ENCODE data around the gene DTWD2. TPM values are rescaled to one million over a fixed set of nuclear protein-coding genes. Genes with fewer than 3 reads are reported as not detected.

The DTWD2 gene
- total and polyA plus RNA-seq, 2 of the 4 experiments (the other 2 are of a cell fraction): 1.2 to 1.8 TPM

- no peak for ATAC-seq (ENCODE audit: low read depth)
- in situ Hi-C loops (cut with MboI; ENCODE audit: low sequenced_read_pairs): no loop called here
These were observed 105.0 kb downstream of the DTWD2 start for GRCh38 chr5:118883362-118883761.

More at GRCh38 chr5:118883362-118883761, 105.0 kb downstream of the DTWD2 start:
- H2BK5ac ChIP-seq (ENCODE audit: low read depth, low read length, poor library complexity, severe bottlenecking): no peak overlapping the region
- no peaks in the 10 kb centered on the region for H3K36me3 ChIP-seq (ENCODE audit: control insufficient read depth, insufficient read depth, low read length)
- no peak overlapping the region for H2AK9ac ChIP-seq (replicated peaks; ENCODE audit: low read depth, low read length, poor library complexity)
- no peak overlapping the region for H2BK15ac ChIP-seq (ENCODE audit: low read depth, low read length)
- no CpG with 5 or more reads among the region's 2 CpGs for WGBS, 2 experiments (ENCODE audit: extremely low coverage in 2 of 2, insufficient read length in 1 of 2)
- H2AK5ac ChIP-seq (ENCODE audit: low read depth, low read length): no peak overlapping the region
- H3K4ac ChIP-seq (ENCODE audit: low read depth, low read length): no peak overlapping the region
- H4K5ac ChIP-seq (ENCODE audit: low read depth, low read length): no peak overlapping the region
- no peak overlapping the region for H4K91ac ChIP-seq (ENCODE audit: insufficient read depth, low read depth, low read length)
- H3K4me1 ChIP-seq (ENCODE audit: control insufficient read depth, insufficient read depth, low read length): no peaks in the 10 kb centered on the region
- no peaks in the 10 kb centered on the region for H4K20me1 ChIP-seq (ENCODE audit: insufficient read depth, low read length)
- TF ChIP-seq USF2 (IDR thresholded peaks at IDR 0.05; ENCODE audit: low read depth, low read length): no peak
- no peak for TF ChIP-seq CTCF (conservative IDR thresholded peaks at IDR 0.05; ENCODE audit: low read depth, low read length)
- no peak for TF ChIP-seq FOS (IDR thresholded peaks at IDR 0.05; ENCODE audit: low read depth, low read length)
- TF ChIP-seq MAFK (IDR thresholded peaks at IDR 0.05; ENCODE audit: low read depth, low read length): no peak
- TF ChIP-seq MXI1 (IDR thresholded peaks at IDR 0.05; ENCODE audit: borderline replicate concordance, low read depth, low read length): no peak
- no peak for TF ChIP-seq NFE2L2 (IDR thresholded peaks at IDR 0.05; ENCODE audit: low read depth, low read length)
- no peak for TF ChIP-seq POLR2A (IDR thresholded peaks at IDR 0.05; ENCODE audit: low read depth, low read length)
- TF ChIP-seq CHD1 (IDR thresholded peaks at IDR 0.05; ENCODE audit: low read depth, low read length): no peak
- TF ChIP-seq MAZ (IDR thresholded peaks at IDR 0.05; ENCODE audit: borderline replicate concordance, low read depth, low read length): no peak
- no peak for TF ChIP-seq RAD21 (IDR thresholded peaks at IDR 0.05; ENCODE audit: low read length)
- TF ChIP-seq ELK1 (IDR thresholded peaks at IDR 0.05; ENCODE audit: borderline replicate concordance, low read depth, low read length): no peak
- TF ChIP-seq CEBPB (IDR thresholded peaks at IDR 0.05; ENCODE audit: low read depth, low read length): no peak
- no peak for TF ChIP-seq RFX5 (IDR thresholded peaks at IDR 0.05; ENCODE audit: low read depth, low read length)
- TF ChIP-seq BHLHE40 (IDR thresholded peaks at IDR 0.05; ENCODE audit: low read depth, low read length): no peak
- no peak for TF ChIP-seq SMC3 (IDR thresholded peaks at IDR 0.05; ENCODE audit: low read depth, low read length)
- no peak overlapping the region for H3K9ac ChIP-seq (ENCODE audit: low read depth, low read length)
- intact Hi-C loops (cut with micrococcal nuclease) (no loop called here), dilution Hi-C loops (cut with HindIII; ENCODE audit: low sequenced_read_pairs, unreplicated experiment) (no loop called here)
- H3K79me1 ChIP-seq (ENCODE audit: low read depth in 1 of 2, low read length in 2 of 2): no peaks in the 10 kb centered on the region
- POLR2A ChIA-PET (ENCODE audit: unreplicated experiment): no interaction called here
- H3K9me1 ChIP-seq (ENCODE audit: insufficient read depth, low read length): no peaks in the 10 kb centered on the region
- CTCF ChIA-PET: no interaction called here
- DNase-seq: no peak
- H3K27me3 ChIP-seq (ENCODE audit: control insufficient read depth, insufficient read depth, low read length): no peaks in the 10 kb centered on the region
- no peak overlapping the region for H3K14ac ChIP-seq (replicated peaks; ENCODE audit: low read depth, low read length)
- H3K27ac ChIP-seq (ENCODE audit: insufficient read depth, low read length): no peak overlapping the region
- no peaks in the 10 kb centered on the region for H3K9me3 ChIP-seq (ENCODE audit: control insufficient read depth, insufficient read depth, low read length)
- no peak overlapping the region for H3K23ac ChIP-seq (ENCODE audit: low read depth, low read length)
- no peak overlapping the region for H2AFZ ChIP-seq (replicated peaks; ENCODE audit: low read length, poor library complexity)
- no peak overlapping the region for H3K56ac ChIP-seq (ENCODE audit: extremely low read depth, insufficient read depth, low read length)
- no TSS peak for BruUV-seq (replicated peaks)
- H3K4me3 ChIP-seq (ENCODE audit: insufficient read depth, low read depth, low read length): no peak overlapping the region
- no peak overlapping the region for H4K8ac ChIP-seq (ENCODE audit: low read depth in 2 of 2, low read length in 2 of 2)
- no peak overlapping the region for H2BK20ac ChIP-seq (ENCODE audit: low read depth, low read length)
- H2BK120ac ChIP-seq (ENCODE audit: low read depth, low read length): no peak overlapping the region
- H3K18ac ChIP-seq (ENCODE audit: low read depth, low read length): no peak overlapping the region
- no peak overlapping the region for H3K4me2 ChIP-seq (ENCODE audit: low read depth, low read length)
